GM21381 (cell line): ENCODE measurements around the gene SLC7A1.

Experiments used
- ATAC-seq: cut with Tn5 transposase; IDR thresholded peaks from one replicate; pipeline ENCODE4 v1.9.1; 2021; ENCODE audit warnings: mild to moderate bottlenecking, moderate library complexity; ENCODE audit not compliant: unreplicated experiment

SLC7A1 gene

DNA sequence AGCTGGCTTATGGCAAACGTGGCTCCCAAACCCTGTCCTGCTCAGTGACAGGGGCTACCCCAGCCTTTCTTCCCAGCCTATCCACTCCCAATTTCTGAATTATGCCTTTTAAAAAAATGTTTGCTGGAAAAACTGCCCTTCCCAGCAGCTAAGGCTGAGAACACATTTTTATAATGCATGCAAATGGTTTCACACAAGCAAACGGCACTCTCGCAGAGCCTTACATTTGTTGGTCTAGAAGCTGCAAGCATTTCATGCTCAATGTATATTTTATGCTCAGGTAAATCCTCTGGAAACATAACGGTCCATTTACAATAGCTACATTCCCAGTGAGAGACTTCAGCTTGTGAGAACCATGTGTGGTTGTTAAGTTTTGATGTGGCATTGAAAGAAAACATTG is 61.4 kb downstream of the SLC7A1 start:
- no peak for ATAC-seq

DNA sequence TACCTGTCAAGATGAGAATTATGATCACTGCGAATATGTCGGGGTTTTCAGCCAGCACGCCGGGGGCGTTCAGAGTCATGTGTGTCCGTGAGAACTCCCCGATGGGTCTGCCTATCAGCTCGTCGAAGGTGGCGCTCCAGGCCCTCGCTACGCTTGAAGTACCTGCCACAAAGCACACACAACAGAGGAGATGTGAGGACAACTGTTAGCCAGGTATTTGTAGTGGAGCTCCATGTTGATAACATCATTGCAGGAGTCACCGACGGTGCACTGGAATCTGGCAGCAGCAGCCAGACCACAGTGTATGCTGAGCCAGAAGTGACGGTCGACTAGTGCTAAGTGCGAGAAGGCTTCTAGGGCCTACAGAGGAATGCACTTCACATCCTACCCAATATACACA is 62.7 kb downstream of the SLC7A1 start:
- no peak for ATAC-seq

DNA sequence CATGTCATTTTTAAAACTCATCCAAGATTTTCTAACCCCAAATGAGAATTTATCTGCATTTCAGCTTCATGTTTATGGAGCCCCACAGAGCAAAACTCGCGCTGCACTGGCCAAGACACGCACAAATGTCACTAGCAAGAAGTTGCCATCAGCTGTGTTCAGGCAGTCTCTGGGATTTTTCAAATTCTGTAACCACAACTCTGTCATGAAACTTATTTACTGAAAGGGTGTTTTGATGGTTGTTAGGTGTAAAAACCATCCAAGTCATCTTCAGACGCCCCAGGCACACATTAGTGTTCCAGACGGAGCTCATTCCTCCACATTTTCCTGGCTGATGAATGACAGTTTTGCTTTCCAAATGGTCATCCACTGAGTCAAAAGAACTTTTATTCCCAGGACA is 63.4 kb downstream of the SLC7A1 start:
- no peak for ATAC-seq

DNA sequence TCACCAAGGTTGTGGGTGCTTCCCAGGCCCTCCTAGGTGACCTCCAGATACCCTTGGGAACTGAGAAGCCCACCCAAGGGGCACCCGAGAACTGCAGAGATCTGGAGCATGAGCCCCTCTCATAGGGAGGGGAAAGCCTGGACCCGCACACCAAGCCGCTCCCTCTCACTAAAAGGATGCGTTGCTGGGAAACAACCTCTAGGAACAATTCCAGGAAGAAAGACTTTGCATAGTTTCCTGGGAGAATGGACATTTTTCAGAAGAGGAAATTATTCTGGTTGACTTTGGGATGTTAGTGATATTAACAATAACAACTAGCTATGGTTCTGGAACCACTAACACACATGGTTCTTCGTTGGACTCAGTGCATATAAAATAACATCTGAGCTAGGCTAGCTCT is 64.6 kb downstream of the SLC7A1 start:
- ATAC-seq, result no peak

- no peak for ATAC-seq
Observed at GRCh38 chr13:29529754-29530153, 65.7 kb downstream of the SLC7A1 start.

DNA sequence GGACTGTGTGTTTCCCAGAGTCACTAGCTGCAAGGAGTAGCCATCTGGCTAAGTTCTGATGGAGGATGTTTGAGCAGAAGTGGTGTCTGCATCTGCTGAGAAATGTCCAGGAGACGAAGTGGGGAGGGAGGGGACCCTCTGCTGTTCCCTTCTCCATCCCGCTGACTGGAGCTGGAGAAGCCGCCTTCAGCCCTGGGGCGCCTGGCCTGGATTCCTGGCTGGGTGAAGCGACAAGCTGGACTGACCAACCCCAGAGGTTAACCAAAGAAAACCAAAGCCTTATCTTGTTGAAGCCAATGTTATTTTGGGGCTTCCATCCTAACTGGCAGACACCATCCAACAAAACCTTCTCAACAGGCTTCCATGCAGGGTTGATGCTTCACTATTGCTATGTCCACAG is 67.6 kb downstream of the SLC7A1 start:
- no peak for ATAC-seq

DNA sequence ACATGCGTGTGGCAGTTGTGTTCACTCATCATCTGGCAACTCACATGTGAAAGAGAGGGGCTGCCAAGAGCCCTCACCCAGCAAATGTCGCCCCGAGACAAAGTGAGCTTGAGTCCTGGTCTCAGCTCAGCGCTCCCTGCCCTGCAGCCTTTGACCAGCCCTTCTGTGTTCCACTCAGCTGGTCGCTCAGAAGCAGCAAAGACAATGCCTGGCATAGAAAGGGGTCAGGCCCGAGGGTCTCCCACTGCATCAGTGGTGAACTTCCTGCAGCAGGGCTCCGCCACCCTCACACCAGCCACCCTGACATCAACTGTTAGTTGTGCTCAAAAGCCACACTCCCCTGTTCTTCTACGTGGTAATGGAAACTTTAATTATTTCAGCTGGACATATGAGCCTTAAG is 68.0 kb downstream of the SLC7A1 start:
- no peak for ATAC-seq

DNA sequence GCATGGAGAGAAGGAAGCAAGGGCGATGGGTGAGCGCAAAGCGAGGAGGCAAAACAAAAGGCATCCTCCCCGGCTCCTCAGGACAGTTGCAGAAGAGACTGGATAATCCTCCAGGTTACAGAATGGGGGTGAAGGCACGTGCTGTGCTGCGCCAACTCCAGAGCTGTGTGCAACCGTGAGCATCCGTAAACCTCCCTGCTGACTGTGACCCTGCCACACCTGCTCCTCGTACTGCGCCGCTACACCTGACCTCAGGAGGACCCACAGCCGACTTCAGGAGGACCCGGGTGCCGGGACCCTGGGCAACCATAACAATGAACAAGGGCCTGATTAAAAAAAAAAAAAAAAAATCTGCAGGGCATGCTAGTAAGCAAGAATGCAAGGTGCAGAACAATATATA is 68.7 kb downstream of the SLC7A1 start:
- no peak for ATAC-seq

GRCh38 chr13:29525757-29526156 is 69.7 kb downstream of the SLC7A1 start:
- no peak for ATAC-seq

GRCh38 chr13:29524641-29525040 is 70.8 kb downstream of the SLC7A1 start:
- ATAC-seq, result no peak

GRCh38 chr13:29524176-29524575 is 71.3 kb downstream of the SLC7A1 start:
- no peak for ATAC-seq

DNA sequence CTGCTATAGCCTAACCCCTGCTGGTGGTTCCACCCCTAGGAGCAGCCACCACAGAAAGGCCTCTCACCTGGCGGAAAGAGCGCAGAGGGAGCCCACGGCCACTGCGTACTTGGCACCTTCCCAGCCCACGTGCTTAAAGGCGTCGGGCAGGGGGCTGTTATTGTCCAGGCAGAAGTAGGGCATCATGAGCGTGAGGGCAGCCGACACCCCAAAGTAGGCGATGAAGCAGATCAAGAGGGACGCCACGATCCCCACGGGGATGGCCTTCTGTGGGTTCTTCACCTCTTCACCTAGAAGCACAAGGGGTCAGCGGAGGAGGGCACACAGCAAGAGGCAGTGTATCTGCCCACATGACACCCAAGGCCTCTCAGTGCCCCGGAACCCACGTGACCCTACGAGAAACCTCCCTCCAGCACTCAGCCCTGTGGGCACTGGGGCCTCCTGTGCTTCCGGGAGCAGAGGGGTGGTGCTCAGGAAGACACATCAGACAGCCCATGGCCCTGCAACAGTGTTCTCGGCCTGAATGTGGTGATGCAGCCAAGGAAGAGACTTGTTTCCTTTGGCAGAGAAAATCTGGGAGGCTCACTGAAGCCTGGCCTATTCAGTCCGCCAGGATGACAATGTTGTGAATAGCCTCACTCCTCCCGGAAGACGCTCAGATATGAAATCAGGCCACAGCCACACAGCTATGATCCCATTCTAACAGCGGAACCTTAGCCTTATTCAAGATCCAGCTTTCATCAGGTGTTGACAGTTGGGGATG is 72.1 kb downstream of the SLC7A1 start:
- no peak for ATAC-seq

GRCh38 chr13:29522044-29522685 is 73.3 kb downstream of the SLC7A1 start:
- no peak for ATAC-seq

GRCh38 chr13:29521336-29521735 is 74.2 kb downstream of the SLC7A1 start:
- no peak for ATAC-seq

GRCh38 chr13:29520671-29521070 is 74.8 kb downstream of the SLC7A1 start:
- ATAC-seq, result no peak

DNA sequence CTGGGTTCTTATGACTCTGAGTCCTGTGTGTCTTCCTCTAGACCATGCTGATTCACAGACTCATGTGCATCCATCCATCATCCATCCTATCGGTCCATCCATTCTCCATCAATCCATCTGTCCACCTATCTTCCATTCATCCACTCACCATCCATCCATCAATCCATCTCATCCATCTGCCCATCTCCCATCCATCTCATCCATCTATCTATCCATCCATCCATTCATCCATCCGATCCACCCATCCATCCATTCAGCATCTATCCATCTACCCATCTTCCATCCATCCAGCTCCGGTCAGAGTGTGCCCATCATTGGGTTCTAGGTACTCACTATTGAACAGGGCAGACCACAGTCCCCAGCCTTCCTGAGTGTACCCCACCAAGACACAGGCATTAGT is 75.6 kb downstream of the SLC7A1 start:
- no peak for ATAC-seq

- ATAC-seq, result no peak
Observed at GRCh38 chr13:29516880-29517279, 78.6 kb downstream of the SLC7A1 start.

DNA sequence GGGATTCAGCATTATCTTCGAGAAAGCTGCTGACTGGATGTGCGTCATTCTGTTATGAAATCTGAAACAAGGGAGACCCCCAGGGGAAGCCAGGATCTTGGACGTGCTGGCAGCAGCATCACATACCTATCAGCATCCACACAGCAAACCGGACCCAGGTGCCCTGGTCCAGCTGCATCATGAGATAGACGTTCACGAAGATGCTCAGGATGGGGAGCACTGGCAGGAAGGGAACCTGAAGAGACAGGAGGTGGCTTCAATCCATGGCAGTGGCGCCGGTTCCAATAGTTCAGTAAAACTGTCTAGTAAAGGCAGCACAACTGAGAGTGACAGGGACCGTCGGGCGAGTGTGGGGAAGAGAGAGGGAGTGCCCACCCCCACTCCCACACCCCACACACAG is 79.5 kb downstream of the SLC7A1 start:
- no peak for ATAC-seq

- no peak for ATAC-seq
Observed at GRCh38 chr13:29515372-29515771, 80.1 kb downstream of the SLC7A1 start.

- ATAC-seq, result no peak
Observed at GRCh38 chr13:29514720-29515310, 80.7 kb downstream of the SLC7A1 start.

DNA sequence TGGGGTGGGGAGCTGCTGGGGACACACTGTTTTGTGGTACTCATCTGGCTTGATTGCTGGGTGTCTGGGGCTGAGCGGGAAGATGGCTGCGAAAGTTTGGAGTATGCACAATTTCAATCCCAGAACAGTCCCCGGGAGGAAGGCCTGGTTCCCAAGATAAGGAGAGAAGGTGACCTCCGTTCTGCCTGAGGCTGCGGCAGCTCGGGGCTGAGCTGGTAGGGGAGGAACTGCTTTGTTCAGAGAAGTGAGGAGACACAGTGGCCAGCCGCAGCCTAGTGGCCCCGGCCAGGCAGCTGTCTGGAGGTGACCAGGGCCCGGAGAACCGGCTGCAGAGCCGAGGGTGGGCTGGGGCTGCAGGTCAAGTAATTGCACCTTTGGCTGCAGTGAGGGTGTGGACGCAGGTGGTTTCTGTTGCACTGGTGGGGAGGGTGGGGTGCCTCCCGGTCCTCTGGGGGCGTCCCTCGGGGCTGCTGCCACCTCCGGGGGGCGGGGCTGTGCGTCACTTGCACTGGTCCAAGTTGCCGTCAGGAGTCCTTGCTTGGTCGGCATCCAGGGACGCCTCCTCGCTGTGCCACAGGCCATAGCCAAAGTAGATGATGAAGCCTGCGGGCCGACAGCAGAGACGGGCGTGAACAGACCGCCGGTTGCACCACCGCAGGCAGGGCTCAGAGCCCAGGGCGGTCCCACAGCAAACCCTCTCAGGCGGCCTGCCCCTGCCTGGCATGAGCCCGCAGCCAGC is 81.3 kb downstream of the SLC7A1 start:
- no peak for ATAC-seq
